ENCODE measurements around the gene NDUFA6. TPM values are rescaled to one million over a fixed set of nuclear protein-coding genes. Genes with fewer than 3 reads are reported as not detected.

NDUFA6 gene
- total and polyA plus RNA-seq, 2 of the 13 experiments (the other 11 are each of a cell fraction or from before 2014, with no cell fraction given): 68.5 to 87.8 TPM

DNA sequence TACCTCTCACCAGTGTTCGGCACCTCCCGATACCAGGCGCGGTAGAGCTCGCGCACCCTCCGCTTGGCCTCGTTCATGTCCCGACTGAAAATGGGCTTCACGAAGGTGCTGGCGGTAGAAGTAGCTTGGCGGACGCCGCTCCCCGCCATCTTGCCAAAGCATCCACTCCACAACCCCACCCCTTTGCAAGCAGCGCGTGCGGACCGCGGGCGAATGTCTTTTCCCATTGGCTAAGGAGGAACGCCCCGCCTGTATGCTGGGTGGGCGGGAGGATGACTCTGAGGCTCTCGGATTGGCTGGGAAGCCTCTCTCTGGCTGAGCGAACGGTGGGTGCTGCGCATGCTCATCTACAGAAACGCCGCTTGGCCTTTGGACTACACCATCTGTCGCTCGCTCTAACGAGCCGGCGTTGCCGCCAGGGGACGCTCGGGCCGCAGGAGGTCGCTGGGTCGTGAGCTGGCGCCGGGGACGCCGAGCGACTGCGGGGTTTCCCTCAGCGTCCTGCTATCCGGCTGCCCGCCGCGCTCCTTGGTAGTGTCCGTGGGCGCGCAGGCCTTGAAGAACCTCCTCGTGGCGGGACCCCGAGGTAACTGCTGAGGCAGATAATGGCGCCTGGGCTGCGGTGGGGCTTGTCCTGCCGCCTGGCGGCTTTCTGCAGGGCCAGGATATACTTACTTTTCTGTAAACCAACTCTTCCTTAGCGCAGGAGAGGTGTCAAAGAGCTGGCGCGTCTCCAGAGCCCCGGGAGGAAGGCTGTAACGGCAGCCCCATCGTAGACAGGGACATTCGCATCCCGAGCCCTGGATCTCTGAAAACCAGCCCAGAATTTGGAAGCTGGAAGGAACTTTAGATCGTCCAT, at the start of gene NDUFA6 (continued):
- TF ChIP-seq ZNF512 (CRISPR knock-in tag; IDR thresholded peaks at IDR 0.05) (no peak; the same call in 1 of the 2 replicates), ZNF282 (IDR thresholded peaks at IDR 0.05; ENCODE audit: partially characterized antibody) (no peak), ATRX (CRISPR knock-in tag; IDR thresholded peaks at IDR 0.05; ENCODE audit: borderline replicate concordance) (no peak), ZFP36L2 (CRISPR knock-in tag; IDR thresholded peaks at IDR 0.05) (no peak), MTF1 (CRISPR knock-in tag; IDR thresholded peaks at IDR 0.05) (peak; percentile 69; the same call in 1 of the 2 replicates), ZNF224 (CRISPR knock-in tag; IDR thresholded peaks at IDR 0.05) (0 out of 2 replicates have a peak, but pooled peaks have one; percentile 24), NFE2L1 (CRISPR knock-in tag; IDR thresholded peaks at IDR 0.05; ENCODE audit: borderline replicate concordance) (0 out of 2 replicates have a peak, but pooled peaks have one; percentile 62), NFE2L2 (IDR thresholded peaks at IDR 0.05; ENCODE audit: low read length) (no peak), GATA4 (IDR thresholded peaks at IDR 0.05; ENCODE audit: borderline replicate concordance, low read depth) (peak; percentile 62; the same call in 1 of the 2 replicates), NRL (CRISPR knock-in tag; IDR thresholded peaks at IDR 0.05; ENCODE audit: borderline replicate concordance) (peak; percentile 58), HNRNPH1 (optimal IDR thresholded peaks at IDR 0.05; ENCODE audit: low read depth, low read length) (no peak), TCF12 (IDR thresholded peaks at IDR 0.05) (no peak), TCF12 (CRISPR knock-in tag; IDR thresholded peaks at IDR 0.05) (no peak), ZNF180 (CRISPR knock-in tag; IDR thresholded peaks at IDR 0.05; ENCODE audit: borderline replicate concordance, low read depth) (no peak), CEBPG (CRISPR knock-in tag; IDR thresholded peaks at IDR 0.05) (no peak), HCFC1 (IDR thresholded peaks at IDR 0.05; ENCODE audit: low read depth, low read length) (no peak), ZNF138 (CRISPR knock-in tag; IDR thresholded peaks at IDR 0.05; ENCODE audit: low read depth) (peak; percentile 91; the same call in 1 of the 2 replicates), UBTF (CRISPR knock-in tag; IDR thresholded peaks at IDR 0.05) (peak; percentile 97), ZBTB46 (CRISPR knock-in tag; IDR thresholded peaks at IDR 0.05; ENCODE audit: borderline replicate concordance) (no peak), ZBTB26 (CRISPR knock-in tag; IDR thresholded peaks at IDR 0.05; ENCODE audit: borderline replicate concordance) (peak; percentile 36; the same call in 1 of the 2 replicates), TAF15 (IDR thresholded peaks at IDR 0.05; ENCODE audit: low read depth, low read length, poor library complexity, severe bottlenecking) (peak; percentile 49), MEIS2 (CRISPR knock-in tag; IDR thresholded peaks at IDR 0.05) (peak; percentile 55; the same call in 1 of the 2 replicates)
- TF ChIP-seq, protein P1, sequence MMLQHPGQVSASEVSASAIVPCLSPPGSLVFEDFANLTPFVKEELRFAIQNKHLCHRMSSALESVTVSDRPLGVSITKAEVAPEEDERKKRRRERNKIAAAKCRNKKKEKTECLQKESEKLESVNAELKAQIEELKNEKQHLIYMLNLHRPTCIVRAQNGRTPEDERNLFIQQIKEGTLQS (CRISPR knock-in tag; IDR thresholded peaks at IDR 0.05): 0 out of 2 replicates have a peak, but pooled peaks have one; percentile 1

Measured in HepG2 (cell line).